Brain microvascular endothelial cell (primary cell): ENCODE results near the gene KHNYN.

Experiments used
- DNase-seq: peaks from one replicate; pipeline ENCODE4 v3.0.0-alpha.2; 2020
- H3K27ac ChIP-seq: fragments of 250-450 bp; sonication (Bioruptor Pico); 2 replicates; pipeline ENCODE4 v1.5.1; 2020; ENCODE audit warnings: mild to moderate bottlenecking, moderate library complexity
- H3K27me3 ChIP-seq: fragments of 250-450 bp; sonication (Bioruptor Pico); replicated peaks from 2 replicates; pipeline ENCODE4 v1.5.1; 2020; ENCODE audit warnings: mild to moderate bottlenecking
- H3K36me3 ChIP-seq: fragments of 250-450 bp; sonication (Bioruptor Pico); replicated peaks from 2 replicates; pipeline ENCODE4 v1.5.1; 2020; ENCODE audit warnings: mild to moderate bottlenecking
- H3K4me3 ChIP-seq: 2 replicates; pipeline ENCODE4 v1.5.1; 2011; ENCODE audit warnings: low read depth, mild to moderate bottlenecking, control low read depth, low read length, moderate library complexity
- in situ Hi-C: cut with HindIII; loops from 2 replicates; pipeline ENCODE4 v1.10.0; 2017; ENCODE audit warnings: low sequenced_read_pairs, low pct_ligation_motif_present
- TF ChIP-seq, protein P1 (sequence below): IDR thresholded peaks from 2 replicates; pipeline ENCODE4 v1.5.1; 2011; ENCODE audit warnings: low read depth, mild to moderate bottlenecking, moderate library complexity, low read length, control low read depth, inconsistent platforms; ENCODE audit errors: missing control alignments

Gene KHNYN

DNA sequence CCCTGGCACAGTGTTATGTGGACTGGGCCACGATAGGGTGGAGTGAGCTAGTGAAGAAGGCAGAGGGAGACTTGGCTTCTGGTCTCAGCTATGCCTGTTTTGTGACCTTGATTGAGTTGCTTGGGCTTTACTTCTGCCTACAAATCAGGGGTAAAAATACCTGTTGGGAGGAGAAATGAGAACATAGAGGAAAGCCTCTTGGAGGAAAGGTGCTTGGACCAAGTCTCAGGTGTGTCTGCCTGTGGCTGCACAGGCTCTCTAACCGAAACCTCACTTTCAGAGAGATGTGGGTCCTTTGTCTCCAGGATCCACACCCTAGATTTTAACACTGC is 7.9 kb downstream of the KHNYN start:
- in situ Hi-C loops, result loop anchor here (10.0 kb wide), 1 partner anchor 103 kb away; the partner anchor contains the start of genes ADCY4 and RIPK3
- no peak overlapping the region for H3K27ac ChIP-seq
- peaks cover 60% of the 10 kb centered on the region for H3K36me3 ChIP-seq
- DNase-seq, result no peak
- TF ChIP-seq, protein P1, sequence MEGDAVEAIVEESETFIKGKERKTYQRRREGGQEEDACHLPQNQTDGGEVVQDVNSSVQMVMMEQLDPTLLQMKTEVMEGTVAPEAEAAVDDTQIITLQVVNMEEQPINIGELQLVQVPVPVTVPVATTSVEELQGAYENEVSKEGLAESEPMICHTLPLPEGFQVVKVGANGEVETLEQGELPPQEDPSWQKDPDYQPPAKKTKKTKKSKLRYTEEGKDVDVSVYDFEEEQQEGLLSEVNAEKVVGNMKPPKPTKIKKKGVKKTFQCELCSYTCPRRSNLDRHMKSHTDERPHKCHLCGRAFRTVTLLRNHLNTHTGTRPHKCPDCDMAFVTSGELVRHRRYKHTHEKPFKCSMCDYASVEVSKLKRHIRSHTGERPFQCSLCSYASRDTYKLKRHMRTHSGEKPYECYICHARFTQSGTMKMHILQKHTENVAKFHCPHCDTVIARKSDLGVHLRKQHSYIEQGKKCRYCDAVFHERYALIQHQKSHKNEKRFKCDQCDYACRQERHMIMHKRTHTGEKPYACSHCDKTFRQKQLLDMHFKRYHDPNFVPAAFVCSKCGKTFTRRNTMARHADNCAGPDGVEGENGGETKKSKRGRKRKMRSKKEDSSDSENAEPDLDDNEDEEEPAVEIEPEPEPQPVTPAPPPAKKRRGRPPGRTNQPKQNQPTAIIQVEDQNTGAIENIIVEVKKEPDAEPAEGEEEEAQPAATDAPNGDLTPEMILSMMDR, result no peak
- no peaks in the 10 kb centered on the region for H3K27me3 ChIP-seq
- H3K4me3 ChIP-seq, result no peak overlapping the region

DNA sequence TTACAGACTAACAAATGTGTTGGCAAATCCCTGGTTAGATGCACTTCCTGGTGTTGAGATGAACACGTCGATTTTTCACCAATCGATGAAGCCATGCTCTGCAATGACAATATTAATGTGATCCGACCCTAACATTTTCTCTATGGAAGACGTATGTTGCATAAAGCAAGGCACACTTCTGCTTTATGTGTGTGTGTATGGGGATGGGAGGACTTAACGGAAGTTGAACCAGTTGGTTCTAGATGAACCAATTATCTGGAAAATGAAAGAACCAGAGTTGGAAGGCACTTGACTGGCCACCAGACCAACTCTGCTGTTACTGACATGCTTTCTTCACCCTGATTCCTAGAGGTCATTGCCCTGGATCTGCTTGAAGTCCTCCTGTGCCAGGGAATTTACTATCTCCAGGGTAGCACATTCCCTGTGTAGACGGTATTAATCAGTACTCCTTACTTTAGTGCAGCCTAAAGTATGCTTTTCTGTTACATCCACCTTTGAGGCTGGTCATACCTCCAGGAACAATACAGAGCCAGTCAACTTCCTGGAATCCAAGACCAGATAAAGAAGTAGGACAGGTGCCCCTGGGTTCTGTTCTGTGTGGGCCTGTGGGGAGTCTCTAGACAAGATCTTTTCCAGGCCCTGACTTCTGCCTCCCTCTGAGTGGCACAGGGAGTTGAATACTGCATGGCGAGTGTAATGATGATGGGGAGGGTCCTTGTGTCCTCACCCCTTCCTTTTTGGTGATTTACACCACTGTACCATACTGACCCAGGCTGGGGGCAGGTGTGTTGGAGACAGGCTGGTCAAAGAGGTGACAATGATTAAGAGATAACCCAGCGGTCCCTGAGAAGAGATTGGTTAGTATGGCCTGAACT is 8.7 kb downstream of the KHNYN start:
- TF ChIP-seq, protein P1, result no peak
- H3K27ac ChIP-seq, result no peak overlapping the region
- H3K36me3 ChIP-seq, result peaks cover 53% of the 10 kb centered on the region
- no peak for DNase-seq
- no peaks in the 10 kb centered on the region for H3K27me3 ChIP-seq
- H3K4me3 ChIP-seq, result no peak overlapping the region
- in situ Hi-C loops, result loop anchor here (10.0 kb wide), 1 partner anchor 104 kb away; the partner anchor contains the start of genes ADCY4 and RIPK3

- Histone ChIP-seq H3K4me3 (no peak overlapping the region), H3K27me3 (no peaks in the 10 kb centered on the region), H3K27ac (no peak overlapping the region), H3K36me3 (peaks cover 47% of the 10 kb centered on the region)
- in situ Hi-C loops, result loop anchor here (10.0 kb wide), 1 partner anchor 104 kb away; the partner anchor contains the start of genes ADCY4 and RIPK3
- TF ChIP-seq, protein P1, result no peak
- DNase-seq, result no peak
These were observed 9.5 kb downstream of the KHNYN start for GRCh38 chr14:24439257-24439656.

DNA sequence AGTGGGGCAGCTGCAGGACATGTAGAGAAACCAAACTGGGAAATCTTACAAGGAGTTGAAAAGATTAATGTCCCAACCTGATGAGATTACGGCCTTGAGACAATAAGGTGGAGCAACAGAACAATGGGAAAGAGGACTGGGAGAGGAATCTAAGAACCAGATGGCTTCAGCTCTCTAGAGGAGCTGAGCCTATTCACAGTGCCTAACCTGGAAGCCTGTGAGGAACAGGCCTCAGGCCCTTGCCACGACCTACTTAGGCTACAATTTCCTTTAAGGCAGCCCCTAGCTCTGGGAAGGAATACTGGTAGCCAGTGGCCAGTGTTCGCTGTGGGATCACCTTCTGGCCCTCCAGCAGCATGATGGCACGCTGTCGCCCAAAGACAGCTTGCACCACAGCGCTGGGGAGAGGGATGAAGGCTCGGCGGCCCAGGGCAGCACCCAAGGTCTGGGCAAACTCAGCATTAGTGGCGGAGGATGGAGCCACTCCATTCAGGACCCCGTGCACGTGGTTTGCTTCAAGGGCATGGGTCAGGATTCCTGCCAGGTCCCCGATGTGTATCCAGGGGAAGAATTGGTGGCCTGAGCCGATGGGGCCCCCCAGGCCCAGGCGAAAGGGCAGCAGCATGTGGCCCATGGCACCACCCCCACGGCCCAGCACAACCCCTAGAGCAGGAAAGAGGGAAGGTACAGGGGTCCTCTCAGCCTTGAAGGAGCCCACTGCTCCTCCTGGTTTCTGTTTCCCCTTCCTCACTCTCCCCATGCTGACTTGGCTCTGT is 10.3 kb downstream of the KHNYN start:
- DNase-seq, result no peak
- H3K36me3 ChIP-seq, result peaks cover 46% of the 10 kb centered on the region
- TF ChIP-seq, protein P1, result no peak
- H3K27me3 ChIP-seq, result no peaks in the 10 kb centered on the region
- H3K4me3 ChIP-seq, result no peak overlapping the region
- no peak overlapping the region for H3K27ac ChIP-seq
- in situ Hi-C loops, result loop anchor here (10.0 kb wide), 1 partner anchor 105 kb away; the partner anchor contains the start of genes ADCY4 and RIPK3

DNA sequence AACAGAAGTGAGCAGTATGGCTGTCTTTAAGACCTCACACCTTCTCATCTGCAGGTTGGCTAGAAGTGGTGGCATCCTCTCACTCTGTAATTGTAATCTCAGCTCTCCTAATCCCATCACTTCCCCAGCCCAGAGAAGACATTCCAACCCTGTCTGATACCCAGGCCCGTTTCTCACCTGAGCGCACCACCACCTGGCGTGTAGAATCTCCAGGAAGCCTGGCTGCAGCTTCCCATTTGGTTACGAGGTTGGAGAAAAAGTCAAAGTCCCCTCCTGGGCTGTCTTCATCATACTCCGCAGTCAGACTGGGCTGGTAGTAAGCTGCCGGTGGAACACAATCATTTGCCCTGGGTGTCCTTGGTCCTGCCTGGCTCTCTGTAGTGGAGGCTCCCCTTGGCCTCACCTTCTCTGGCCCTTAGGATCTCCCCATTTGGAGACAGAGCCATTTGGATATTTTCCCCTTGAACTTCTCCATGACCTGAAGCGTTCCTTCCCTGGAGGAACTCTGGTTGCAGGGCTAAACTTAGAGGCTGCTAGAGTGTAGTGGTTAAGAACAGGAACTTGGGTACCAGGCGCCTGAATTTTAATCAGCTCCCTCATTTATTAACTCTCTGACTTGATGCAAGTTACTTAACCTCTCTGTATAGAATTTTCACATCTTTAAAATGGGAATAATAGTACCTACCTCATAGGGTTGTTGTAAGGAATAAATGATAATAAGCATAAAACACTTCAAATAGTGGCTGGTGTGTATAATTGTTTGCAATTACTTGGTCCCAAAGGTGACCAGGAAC is 11.0 kb downstream of the KHNYN start:
- Histone ChIP-seq H3K36me3 (peaks cover 46% of the 10 kb centered on the region), H3K27ac (no peak overlapping the region), H3K27me3 (no peaks in the 10 kb centered on the region), H3K4me3 (no peak overlapping the region)
- no peak for DNase-seq
- TF ChIP-seq, protein P1, result no peak
- in situ Hi-C loops, result no loop called here
